GM19467 (cell line): ENCODE data around the gene CDH15.
A peak's percentile ranks its signal among the peaks of the same experiment; 100 is the strongest.
"Not testable (repeated sequence)": the region's sequence is repeated elsewhere in the genome, so short reads cannot be mapped to it uniquely, and the experiment has no call there.

Experiments used
- ATAC-seq: cut with Tn5 transposase; IDR thresholded peaks from one replicate; pipeline ENCODE4 v1.9.1; 2021; ENCODE audit warnings: mild to moderate bottlenecking, moderate library complexity; ENCODE audit not compliant: unreplicated experiment

CDH15 gene

DNA sequence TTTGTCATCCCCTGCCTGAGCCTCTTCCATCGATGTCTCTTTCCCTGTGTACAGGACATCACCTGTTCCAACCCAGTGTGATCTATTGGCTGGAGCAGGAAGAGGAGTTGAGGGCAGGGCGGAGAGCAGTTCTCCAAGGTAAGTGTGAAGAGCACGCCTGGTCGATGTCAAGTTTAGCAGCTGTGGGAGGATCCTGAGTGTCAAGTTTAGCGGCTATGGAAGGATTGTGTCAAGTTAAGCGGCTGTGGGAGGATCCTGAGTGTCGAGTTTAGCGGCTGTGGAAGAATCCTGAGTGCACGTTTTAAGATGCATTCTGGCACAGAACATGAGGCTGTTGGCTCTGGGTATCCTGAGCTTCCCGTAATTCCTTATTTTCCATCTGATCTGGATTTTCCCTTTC, 53.1 kb downstream of the CDH15 start:
- no peak for ATAC-seq

DNA sequence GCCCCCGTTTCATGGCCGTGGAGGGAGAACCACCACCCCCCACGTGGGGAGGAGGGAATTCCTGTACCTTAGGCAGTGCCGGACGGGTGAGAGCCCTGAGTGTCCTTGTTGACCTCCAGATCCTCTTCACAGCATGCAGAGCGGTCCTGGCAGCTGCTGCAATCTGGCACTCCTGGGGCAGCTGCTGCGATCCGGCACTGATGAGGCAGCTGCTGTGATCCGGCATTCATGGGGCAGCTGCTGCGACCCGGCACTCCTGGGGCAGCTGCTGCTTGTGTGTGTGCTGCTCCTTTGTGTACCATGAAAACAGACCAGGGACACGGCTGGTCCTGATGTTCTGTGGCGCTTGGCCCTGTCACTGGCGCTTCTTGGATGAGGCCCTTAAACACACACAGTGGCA, 58.7 kb downstream of the CDH15 start:
- ATAC-seq: no peak

GRCh38 chr16:89232107-89232506, 60.6 kb downstream of the CDH15 start:
- ATAC-seq: no peak

- no peak for ATAC-seq
Measured at GRCh38 chr16:89233678-89234490, 62.3 kb downstream of the CDH15 start.

DNA sequence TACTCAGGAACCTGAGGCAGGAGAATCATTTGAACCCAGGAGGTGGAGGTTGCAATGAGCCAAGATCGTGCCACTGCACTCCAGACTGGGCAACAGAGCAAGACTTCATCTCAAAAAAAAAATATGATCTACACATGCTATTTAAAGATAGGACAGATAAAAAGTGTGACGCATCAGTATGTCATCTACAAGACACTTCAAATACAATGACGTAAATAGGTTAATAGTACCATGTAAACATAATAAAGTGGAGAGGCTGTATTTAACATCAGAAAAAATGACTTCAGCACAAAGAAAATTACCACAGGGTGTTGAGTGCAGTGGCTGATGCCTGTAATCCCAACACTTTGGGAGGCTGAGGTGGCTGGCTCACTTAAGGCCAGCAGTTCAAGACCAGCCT, 66.2 kb downstream of the CDH15 start:
- no peak for ATAC-seq

DNA sequence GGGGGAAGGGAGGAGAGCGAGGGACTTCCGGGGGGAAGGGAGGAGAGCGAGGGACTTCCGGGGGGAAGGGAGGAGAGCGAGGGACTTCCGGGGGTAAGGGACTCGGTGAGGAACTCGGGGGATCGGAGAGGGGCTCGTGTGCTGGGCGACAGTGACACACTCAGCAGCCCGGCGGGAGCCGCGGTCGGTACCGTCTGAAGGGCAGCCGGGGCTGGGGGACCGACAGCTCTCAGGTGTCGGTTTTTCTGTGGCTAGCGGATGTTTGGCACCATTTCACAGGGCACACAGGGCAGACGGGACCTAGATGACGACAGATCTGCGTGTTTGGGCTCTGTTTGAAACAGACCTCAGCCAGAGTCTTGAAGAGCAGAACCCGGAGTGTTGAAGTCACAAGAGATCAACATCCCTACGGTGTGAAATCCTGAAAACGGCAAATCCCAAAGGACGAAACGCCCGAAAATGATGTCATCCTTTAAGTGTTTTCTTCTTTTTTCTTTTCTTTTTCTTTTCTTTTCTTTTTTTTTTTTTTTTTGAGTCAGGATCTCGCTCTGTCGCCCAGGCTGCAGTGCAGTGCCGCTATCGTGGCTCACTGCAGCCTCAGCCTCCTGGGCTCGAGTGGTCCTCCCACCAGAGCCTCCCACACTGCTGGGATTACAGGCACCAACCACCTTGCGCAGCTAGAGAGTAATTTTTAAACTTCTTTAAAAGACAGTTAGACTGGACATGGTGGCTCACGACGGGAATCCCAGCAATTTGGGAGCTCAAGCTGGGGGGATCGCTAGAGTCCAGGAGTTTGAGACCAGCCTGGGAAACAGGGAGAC, 69.8 kb downstream of the CDH15 start:
- ATAC-seq: peak; percentile 65

DNA sequence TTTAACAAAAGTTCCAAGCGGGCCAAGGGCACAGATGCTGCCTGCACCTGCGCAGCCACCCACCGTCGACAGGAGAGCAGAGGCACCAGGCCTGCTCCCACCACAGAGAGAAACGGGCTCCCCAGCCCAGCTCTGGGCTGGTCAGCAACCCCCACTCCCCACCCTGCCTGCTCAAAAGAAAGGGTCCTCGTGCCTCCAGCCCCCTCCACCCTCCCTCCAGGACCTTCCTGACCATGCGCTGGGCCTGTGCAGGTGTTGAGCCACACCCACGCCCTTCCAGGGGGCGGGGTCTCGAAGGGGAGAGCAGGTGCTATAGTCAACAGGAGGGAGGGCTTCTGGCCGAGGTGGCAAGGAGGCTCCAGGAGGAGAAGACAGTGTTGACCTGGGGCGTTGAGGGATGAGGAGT, 71.2 kb downstream of the CDH15 start:
- ATAC-seq: no peak

- ATAC-seq: no peak
Measured at GRCh38 chr16:89243664-89244063, 72.1 kb downstream of the CDH15 start.

GRCh38 chr16:89244264-89244663, 72.7 kb downstream of the CDH15 start:
- ATAC-seq: not testable (repeated sequence)

GRCh38 chr16:89244754-89245153, 73.2 kb downstream of the CDH15 start:
- no peak for ATAC-seq
